Fibroblast of pulmonary artery (primary cell): Measurements from ENCODE around the gene SH2D7.

ENCODE experiments used
- DNase-seq: peaks from one replicate; pipeline ENCODE4 v3.0.0-alpha.2; 2010; ENCODE audit warnings: low read depth
- H3K4me3 ChIP-seq: replicated peaks from 2 replicates; pipeline ENCODE4 v1.5.1; 2011; ENCODE audit warnings: low read depth, mild to moderate bottlenecking, control low read depth, low read length, moderate library complexity
- CTCF ChIP-seq: IDR thresholded peaks from 2 replicates; pipeline ENCODE4 v1.5.1; 2011; ENCODE audit warnings: mild to moderate bottlenecking, control low read depth, low read length, inconsistent platforms; ENCODE audit errors: missing control alignments

Gene SH2D7

GRCh38 chr15:78133801-78134200, 41.4 kb downstream of the SH2D7 start:
- H3K4me3 ChIP-seq, result no peak overlapping the region
- TF ChIP-seq CTCF, result no peak
- no peak for DNase-seq

GRCh38 chr15:78139578-78139977, 47.2 kb downstream of the SH2D7 start:
- DNase-seq, result no peak
- TF ChIP-seq CTCF, result no peak
- no peak overlapping the region for H3K4me3 ChIP-seq

GRCh38 chr15:78140292-78140691, 47.9 kb downstream of the SH2D7 start:
- DNase-seq, result no peak
- no peak for TF ChIP-seq CTCF
- no peak overlapping the region for H3K4me3 ChIP-seq

- H3K4me3 ChIP-seq, result no peak overlapping the region
- no peak for DNase-seq
- TF ChIP-seq CTCF, result no peak
Observed at GRCh38 chr15:78142332-78142731, 50.0 kb downstream of the SH2D7 start.

- no peak for TF ChIP-seq CTCF
- no peak for DNase-seq
- H3K4me3 ChIP-seq, result no peak overlapping the region
Observed at GRCh38 chr15:78146425-78147154, 54.2 kb downstream of the SH2D7 start.

- DNase-seq, result no peak
- no peak for TF ChIP-seq CTCF
- H3K4me3 ChIP-seq, result no peak overlapping the region
Observed at GRCh38 chr15:78147566-78147965, 55.2 kb downstream of the SH2D7 start.
